ENCODE results near the gene EIF2D.
A peak's percentile ranks its signal among the peaks of the same experiment; 100 is the strongest.

EIF2D gene

DNA sequence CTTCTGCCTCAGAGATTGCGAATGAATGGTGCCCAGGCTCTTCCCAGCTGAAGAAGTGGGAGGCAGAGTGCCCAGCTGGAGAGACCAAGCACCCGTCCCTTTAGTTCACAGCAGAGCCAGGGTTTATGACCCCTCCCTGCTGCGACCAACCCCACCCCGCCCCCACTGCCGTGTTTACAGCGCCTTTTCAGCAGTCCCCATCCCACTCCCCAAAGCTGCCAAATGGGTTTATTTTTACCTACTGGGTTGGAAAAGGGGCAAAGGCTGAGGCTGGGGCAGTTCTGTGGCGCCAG is 46.7 kb upstream of the EIF2D start:
- no peaks in the 10 kb centered on the region for H4K20me1 ChIP-seq (ENCODE audit: low read depth, low read length)
- no peak overlapping the region for H3K9ac ChIP-seq (ENCODE audit: low read length)
- no peak overlapping the region for H3K27ac ChIP-seq (ENCODE audit: low read depth, low read length)
- H3K9me3 ChIP-seq (ENCODE audit: insufficient read depth, low read length): no peaks in the 10 kb centered on the region
- no peak overlapping the region for H3K4me3 ChIP-seq (ENCODE audit: insufficient read depth, low read length, poor library complexity, severe bottlenecking)
- no peak overlapping the region for H2AFZ ChIP-seq (ENCODE audit: low read depth, low read length, severe bottlenecking)
- H3K9me2 ChIP-seq (replicated peaks; ENCODE audit: insufficient read depth, low read length): no peaks in the 10 kb centered on the region
- no peaks in the 10 kb centered on the region for H3K27me3 ChIP-seq (ENCODE audit: low read length)
- no peaks in the 10 kb centered on the region for H3F3A ChIP-seq (ENCODE audit: insufficient read depth)
- no peaks in the 10 kb centered on the region for H3K79me2 ChIP-seq (ENCODE audit: insufficient read depth, low read length)
- H3K36me3 ChIP-seq (ENCODE audit: low read length): no peaks in the 10 kb centered on the region
- no peak overlapping the region for H3K4me2 ChIP-seq (ENCODE audit: low read depth, low read length, poor library complexity, severe bottlenecking)
- TF ChIP-seq, protein P1, sequence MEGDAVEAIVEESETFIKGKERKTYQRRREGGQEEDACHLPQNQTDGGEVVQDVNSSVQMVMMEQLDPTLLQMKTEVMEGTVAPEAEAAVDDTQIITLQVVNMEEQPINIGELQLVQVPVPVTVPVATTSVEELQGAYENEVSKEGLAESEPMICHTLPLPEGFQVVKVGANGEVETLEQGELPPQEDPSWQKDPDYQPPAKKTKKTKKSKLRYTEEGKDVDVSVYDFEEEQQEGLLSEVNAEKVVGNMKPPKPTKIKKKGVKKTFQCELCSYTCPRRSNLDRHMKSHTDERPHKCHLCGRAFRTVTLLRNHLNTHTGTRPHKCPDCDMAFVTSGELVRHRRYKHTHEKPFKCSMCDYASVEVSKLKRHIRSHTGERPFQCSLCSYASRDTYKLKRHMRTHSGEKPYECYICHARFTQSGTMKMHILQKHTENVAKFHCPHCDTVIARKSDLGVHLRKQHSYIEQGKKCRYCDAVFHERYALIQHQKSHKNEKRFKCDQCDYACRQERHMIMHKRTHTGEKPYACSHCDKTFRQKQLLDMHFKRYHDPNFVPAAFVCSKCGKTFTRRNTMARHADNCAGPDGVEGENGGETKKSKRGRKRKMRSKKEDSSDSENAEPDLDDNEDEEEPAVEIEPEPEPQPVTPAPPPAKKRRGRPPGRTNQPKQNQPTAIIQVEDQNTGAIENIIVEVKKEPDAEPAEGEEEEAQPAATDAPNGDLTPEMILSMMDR (IDR thresholded peaks at IDR 0.05; ENCODE audit: insufficient read depth, low read length, poor library complexity, severe bottlenecking): no peak
- no peak for TF ChIP-seq EZH2phosphoT487 (conservative IDR thresholded peaks at IDR 0.05; ENCODE audit: low read length)

DNA sequence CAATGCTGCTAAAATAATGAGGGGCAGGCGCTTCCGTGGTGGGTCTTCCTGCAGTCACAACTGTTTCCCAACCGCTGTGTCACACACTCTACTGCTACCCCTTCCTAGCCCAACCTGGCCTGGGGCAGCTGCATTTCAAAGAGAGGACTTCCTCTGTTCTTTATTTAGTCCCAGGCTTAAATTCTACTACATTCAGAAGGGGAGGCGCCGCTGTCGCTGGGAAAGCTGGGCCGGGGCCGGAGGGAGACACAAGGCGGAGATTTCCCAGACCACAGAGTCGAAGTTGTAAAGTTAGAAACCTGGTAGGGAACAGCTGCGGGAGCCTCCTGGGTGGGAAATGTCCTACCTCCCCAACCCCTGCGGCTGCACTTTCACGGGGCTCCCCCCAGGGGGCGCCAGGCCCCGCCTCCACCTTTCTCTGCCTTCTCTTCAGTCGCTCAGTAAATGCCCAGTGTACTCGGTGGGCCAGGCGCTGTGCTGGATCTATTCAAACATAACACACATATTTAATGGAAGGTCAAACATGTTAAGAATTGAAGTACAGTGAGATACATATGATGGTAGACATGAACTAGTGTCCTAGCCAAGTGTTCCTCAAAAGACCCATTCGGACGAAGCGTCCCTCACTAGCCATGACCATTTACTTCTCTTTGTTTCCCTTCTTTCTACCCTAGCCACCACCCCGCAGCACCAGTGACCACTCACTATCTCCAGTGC is 46.2 kb upstream of the EIF2D start:
- H3K9ac ChIP-seq (ENCODE audit: low read length): no peak overlapping the region; the same call in 1 of the 2 replicates
- no peak overlapping the region for H3K27ac ChIP-seq (ENCODE audit: low read depth, low read length)
- no peaks in the 10 kb centered on the region for H3F3A ChIP-seq (ENCODE audit: insufficient read depth)
- no peak for TF ChIP-seq EZH2phosphoT487 (conservative IDR thresholded peaks at IDR 0.05; ENCODE audit: low read length)
- TF ChIP-seq, protein P1 (IDR thresholded peaks at IDR 0.05; ENCODE audit: insufficient read depth, low read length, poor library complexity, severe bottlenecking): peak; percentile 73
- no peaks in the 10 kb centered on the region for H3K27me3 ChIP-seq (ENCODE audit: low read length)
- H2AFZ ChIP-seq (ENCODE audit: low read depth, low read length, severe bottlenecking): no peak overlapping the region
- H3K79me2 ChIP-seq (ENCODE audit: insufficient read depth, low read length): no peaks in the 10 kb centered on the region
- peak overlapping the region; percentile 39 for H3K4me2 ChIP-seq (ENCODE audit: low read depth, low read length, poor library complexity, severe bottlenecking)
- H3K9me2 ChIP-seq (replicated peaks; ENCODE audit: insufficient read depth, low read length): no peaks in the 10 kb centered on the region
- H4K20me1 ChIP-seq (ENCODE audit: low read depth, low read length): no peaks in the 10 kb centered on the region
- no peak overlapping the region for H3K4me3 ChIP-seq (ENCODE audit: insufficient read depth, low read length, poor library complexity, severe bottlenecking)
- H3K9me3 ChIP-seq (ENCODE audit: insufficient read depth, low read length): no peaks in the 10 kb centered on the region
- H3K36me3 ChIP-seq (ENCODE audit: low read length): no peaks in the 10 kb centered on the region

DNA sequence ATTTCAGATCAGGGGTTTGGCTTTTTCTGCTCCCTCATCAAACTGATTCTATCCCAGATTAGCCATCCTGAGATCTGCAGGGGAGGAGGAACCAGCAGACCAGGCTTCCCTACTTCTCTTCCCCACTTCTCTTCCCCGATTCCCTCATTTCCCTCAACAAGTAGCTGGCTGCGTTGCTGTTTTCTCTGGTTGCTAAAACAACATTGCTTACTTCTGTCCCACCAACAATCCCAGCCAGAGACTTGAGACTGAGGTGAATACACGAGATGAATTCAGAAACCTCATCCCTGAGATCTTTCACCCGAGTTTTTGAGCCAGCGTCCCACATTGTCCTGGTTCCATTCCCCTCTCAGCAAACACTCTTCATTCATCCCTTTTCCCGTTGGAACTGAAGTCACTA is 45.5 kb upstream of the EIF2D start:
- Histone ChIP-seq H3K27ac (ENCODE audit: low read depth, low read length) (no peak overlapping the region), H3K4me2 (ENCODE audit: low read depth, low read length, poor library complexity, severe bottlenecking) (peak overlapping the region; percentile 39)

More for the DNA sequence above, 45.5 kb upstream of the EIF2D start:
- H3F3A ChIP-seq (ENCODE audit: insufficient read depth): no peaks in the 10 kb centered on the region
- H2AFZ ChIP-seq (ENCODE audit: low read depth, low read length, severe bottlenecking): no peak overlapping the region
- H3K4me3 ChIP-seq (ENCODE audit: insufficient read depth, low read length, poor library complexity, severe bottlenecking): no peak overlapping the region
- TF ChIP-seq, protein P1 (IDR thresholded peaks at IDR 0.05; ENCODE audit: insufficient read depth, low read length, poor library complexity, severe bottlenecking): no peak
- TF ChIP-seq EZH2phosphoT487 (conservative IDR thresholded peaks at IDR 0.05; ENCODE audit: low read length): no peak
- no peaks in the 10 kb centered on the region for H3K9me2 ChIP-seq (replicated peaks; ENCODE audit: insufficient read depth, low read length)
- no peaks in the 10 kb centered on the region for H4K20me1 ChIP-seq (ENCODE audit: low read depth, low read length)
- no peaks in the 10 kb centered on the region for H3K27me3 ChIP-seq (ENCODE audit: low read length)
- H3K36me3 ChIP-seq (ENCODE audit: low read length): no peaks in the 10 kb centered on the region
- H3K79me2 ChIP-seq (ENCODE audit: insufficient read depth, low read length): no peaks in the 10 kb centered on the region
- no peak overlapping the region for H3K9ac ChIP-seq (ENCODE audit: low read length)
- H3K9me3 ChIP-seq (ENCODE audit: insufficient read depth, low read length): no peaks in the 10 kb centered on the region

Data from SU-DHL-6 (cell line).